Esophagus muscularis mucosa (tissue), 4 donors: ENCODE data around the gene TRIM14. TPM values are rescaled to one million over a fixed set of nuclear protein-coding genes. Genes with fewer than 3 reads are reported as not detected.
"Not testable (repeated sequence)": the region's sequence is repeated elsewhere in the genome, so short reads cannot be mapped to it uniquely, and the experiment has no call there.

Experiments
- DNase-seq: peaks from one replicate; pipeline ENCODE4 v3.0.0-alpha.2; 2017; ENCODE audit errors: extremely low spot score
- H3K27ac ChIP-seq, 4 donors: fragments of 200-600 bp; sonication (generic); replicated peaks in 1 of 4; 1 replicate in 3 of 4; 2 replicates in 1 of 4; pipeline ENCODE4 v1.5.1; 2016 to 2019; ENCODE audit warnings: mild to moderate bottlenecking in 1 of 4
- H3K27me3 ChIP-seq, 4 donors: fragments of 200-600 bp; sonication (generic); one replicate each; pipeline versions ENCODE4 v1.5.1 to v1.6.0; 2016 to 2019
- H3K36me3 ChIP-seq, 4 donors: fragments of 200-600 bp; sonication (generic); one replicate each; pipeline ENCODE4 v1.5.1; 2016 to 2019
- H3K4me1 ChIP-seq, 4 donors: fragments of 200-600 bp; sonication (generic); one replicate each; pipeline ENCODE4 v1.5.1; 2016 to 2019
- H3K4me3 ChIP-seq, 4 donors: fragments of 200-600 bp; sonication (generic); 1 replicate in 2 of 4; 2 replicates in 2 of 4; pipeline ENCODE4 v1.5.1; 2016 to 2019; ENCODE audit warnings: mild to moderate bottlenecking in 4 of 4, moderate library complexity in 1 of 4
- H3K9me3 ChIP-seq, 4 donors: fragments of 200-600 bp; sonication (generic); 1 replicate in 3 of 4; 2 replicates in 1 of 4; pipeline ENCODE4 v1.5.1; 2016 to 2019
- CTCF ChIP-seq, 3 experiments: fragments of 200-600 bp in 2 of 3; fragments of 450-650 bp in 1 of 3; sonication (generic) in 2 of 3; IDR thresholded peaks; one replicate each; pipeline ENCODE4 v1.5.1; 2017 to 2019; ENCODE audit warnings: antibody characterized with exemption in 3 of 3, mild to moderate bottlenecking in 2 of 3, moderate library complexity in 1 of 3
- EP300 ChIP-seq: sonication (generic); formaldehyde crosslinking; IDR thresholded peaks from one replicate; pipeline ENCODE4 v1.6.1; 2017; ENCODE audit warnings: antibody characterized with exemption
- POLR2A ChIP-seq: fragments of 450-650 bp; IDR thresholded peaks from one replicate; pipeline ENCODE4 v1.6.1; 2017; ENCODE audit warnings: antibody characterized with exemption, moderate library complexity, mild to moderate bottlenecking, low read depth
- POLR2AphosphoS5 ChIP-seq, 2 donors: sonication (generic); formaldehyde crosslinking; IDR thresholded peaks; one replicate each; pipeline ENCODE4 v1.6.1; 2017; ENCODE audit warnings: antibody characterized with exemption in 2 of 2
- WGBS: methylation state at CpG from one replicate; pipeline ENCODE4 v1.1.5; 2018; 5-methylcytosine and 5-hydroxymethylcytosine counted together
- intact Hi-C: fragments of 100-400 bp; cut with DNase I; formaldehyde crosslinking; loops from one replicate; pipeline ENCODE4 v1.15.1; 2023
- total RNA-seq, 4 donors: library from RNA; depleted of rRNA; stranded (reverse); fragments of >200 nt; gene quantifications; one replicate each; pipeline versions ENCODE4 v1.1.0 to v1.2.1, GENCODE V29; 2016

The TRIM14 gene
- total RNA-seq, 4 donors from 2014 or later = 6.1 to 14.9 (median 11.2) TPM

GRCh38 chr9:98117984-98118639 lies 910 bp downstream of the TRIM14 start:
- H3K4me1 ChIP-seq = peaks cover 4 to 33% (median 24%) of the 10 kb centered on the region in 4 donors
- no peaks in the 10 kb centered on the region for H3K36me3 ChIP-seq
- TF ChIP-seq POLR2AphosphoS5 (IDR thresholded peaks at IDR 0.05) (no peak), CTCF (IDR thresholded peaks at IDR 0.05) (no peak), POLR2A (no peak), EP300 (no peak)
- 54% methylated on average over 5 of the region's 5 CpGs for WGBS
- H3K9me3 ChIP-seq = no peaks in the 10 kb centered on the region
- peak overlapping the region; percentile 41 to 73 (median 69) for H3K27ac ChIP-seq
- no peaks in the 10 kb centered on the region for H3K27me3 ChIP-seq
- intact Hi-C loops = no loop called here
- peak overlapping the region; percentile 66 to 80 (median 69) for H3K4me3 ChIP-seq
- DNase-seq = no peak

GRCh38 chr9:98117097-98117496 lies 1.9 kb downstream of the TRIM14 start:
- H3K27me3 ChIP-seq, H3K9me3 ChIP-seq, H3K36me3 ChIP-seq, DNase-seq, intact Hi-C loops, H3K27ac ChIP-seq, H3K4me3 ChIP-seq: not testable (repeated sequence)
- WGBS = 97% methylated on average over 6 of the region's 6 CpGs
- H3K4me1 ChIP-seq = peaks cover 4 to 30% (median 24%) of the 10 kb centered on the region in 4 donors

- WGBS = 54% methylated on average over 3 of the region's 3 CpGs
- no peak overlapping the region for H3K4me3 ChIP-seq
- H3K36me3 ChIP-seq = peaks cover 0 to 10% (median 0%) of the 10 kb centered on the region in 4 donors
- H3K4me1 ChIP-seq = no peaks in the 10 kb centered on the region
- H3K27me3 ChIP-seq = no peaks in the 10 kb centered on the region
- TF ChIP-seq POLR2A (no peak), POLR2AphosphoS5 (IDR thresholded peaks at IDR 0.05) (no peak), CTCF (IDR thresholded peaks at IDR 0.05) (no peak), EP300 (no peak)
- no peak for DNase-seq
- intact Hi-C loops = no loop called here
- H3K9me3 ChIP-seq = peaks cover 0 to 8% (median 3%) of the 10 kb centered on the region in 4 donors
- no peak overlapping the region for H3K27ac ChIP-seq
Observed at GRCh38 chr9:98109052-98109451, 10.0 kb downstream of the TRIM14 start.

GRCh38 chr9:98108531-98109031 lies 10.4 kb downstream of the TRIM14 start:
- Histone ChIP-seq H3K36me3 (peaks cover 0 to 10% (median 0%) of the 10 kb centered on the region in 4 donors), H3K9me3 (peaks cover 0 to 8% (median 3%) of the 10 kb centered on the region in 4 donors), H3K4me1 (no peaks in the 10 kb centered on the region), H3K4me3 (no peak overlapping the region), H3K27ac (no peak overlapping the region), H3K27me3 (no peaks in the 10 kb centered on the region)
- no peak for DNase-seq
- 82% methylated on average over 5 of the region's 5 CpGs for WGBS
- TF ChIP-seq CTCF (IDR thresholded peaks at IDR 0.05) = no peak
- TF ChIP-seq POLR2AphosphoS5 (IDR thresholded peaks at IDR 0.05) = no peak
- no peak for TF ChIP-seq EP300
- TF ChIP-seq POLR2A = no peak
- intact Hi-C loops = no loop called here

GRCh38 chr9:98107926-98108325 lies 11.1 kb downstream of the TRIM14 start:
- no peak for DNase-seq
- intact Hi-C loops = no loop called here
- Histone ChIP-seq H3K27ac (no peak overlapping the region), H3K9me3 (peaks cover 0 to 8% (median 3%) of the 10 kb centered on the region in 4 donors), H3K4me3 (no peak overlapping the region), H3K4me1 (no peaks in the 10 kb centered on the region), H3K27me3 (no peaks in the 10 kb centered on the region), H3K36me3 (peaks cover 0 to 10% (median 0%) of the 10 kb centered on the region in 4 donors)
- no peak for TF ChIP-seq CTCF (IDR thresholded peaks at IDR 0.05)
- TF ChIP-seq POLR2AphosphoS5 (IDR thresholded peaks at IDR 0.05) = no peak
- no peak for TF ChIP-seq EP300
- no peak for TF ChIP-seq POLR2A
- 92% methylated on average over 2 of the region's 2 CpGs for WGBS
